ENCODE data around the gene CACNA2D3. TPM values are rescaled to one million over a fixed set of nuclear protein-coding genes. Genes with fewer than 3 reads are reported as not detected.

Gene CACNA2D3
- total and polyA plus RNA-seq, 7 donors = 2.7 to 13.5 (median 9.0) TPM

GRCh38 chr3:55014906-55015305 lies 892.6 kb downstream of the CACNA2D3 start:
- no peak for ATAC-seq
- Histone ChIP-seq H3K4me1 (no peaks in the 10 kb centered on the region), H3K4me3 (no peak overlapping the region), H3K9me3 (no peaks in the 10 kb centered on the region), H3K27ac (no peak overlapping the region), H3K36me3 (ENCODE audit: insufficient read depth in 1 of 2, low read depth in 1 of 2) (no peaks in the 10 kb centered on the region), H3K27me3 (ENCODE audit: insufficient read depth in 3 of 3, low read length in 2 of 3) (no peaks in the 10 kb centered on the region)
- no peak for DNase-seq
- TF ChIP-seq CTCF (IDR thresholded peaks at IDR 0.05) = no peak
- WGBS, 3 donors = 61 to 74% (median 67%) methylated on average over 5 of the region's 5 CpGs
- intact Hi-C loops (cut with DNase I) = loop anchor here in 1 of 2 donors (10.0 kb wide), 1 partner anchor 140 kb away; no protein-coding TSS in a partner anchor

GRCh38 chr3:55017876-55018275 lies 895.5 kb downstream of the CACNA2D3 start:
- no peaks in the 10 kb centered on the region for H3K9me3 ChIP-seq
- intact Hi-C loops (cut with DNase I) = loop anchor here in 1 of 2 donors (10.0 kb wide), 1 partner anchor 143 kb away; no protein-coding TSS in a partner anchor
- WGBS, 3 donors = 78 to 87% (median 81%) methylated on average over 3 of the region's 3 CpGs
- no peak overlapping the region for H3K27ac ChIP-seq
- no peaks in the 10 kb centered on the region for H3K4me1 ChIP-seq
- H3K27me3 ChIP-seq (ENCODE audit: insufficient read depth in 3 of 3, low read length in 2 of 3) = no peaks in the 10 kb centered on the region
- DNase-seq (no peak), ATAC-seq (no peak)
- TF ChIP-seq CTCF (IDR thresholded peaks at IDR 0.05) = no peak
- H3K4me3 ChIP-seq = no peak overlapping the region
- no peaks in the 10 kb centered on the region for H3K36me3 ChIP-seq (ENCODE audit: insufficient read depth in 1 of 2, low read depth in 1 of 2)

- ATAC-seq (no peak), DNase-seq (no peak)
- 53 to 64% (median 55%) methylated on average over 4 of the region's 4 CpGs for WGBS, 3 donors
- H3K4me3 ChIP-seq = no peak overlapping the region
- no peak overlapping the region for H3K27ac ChIP-seq
- intact Hi-C loops (cut with DNase I) = no loop called here
- no peaks in the 10 kb centered on the region for H3K27me3 ChIP-seq (ENCODE audit: insufficient read depth in 3 of 3, low read length in 2 of 3)
- no peaks in the 10 kb centered on the region for H3K9me3 ChIP-seq
- peaks cover 4% of the 10 kb centered on the region for H3K4me1 ChIP-seq
- no peak for TF ChIP-seq CTCF (IDR thresholded peaks at IDR 0.05)
- H3K36me3 ChIP-seq (ENCODE audit: insufficient read depth in 1 of 2, low read depth in 1 of 2) = no peaks in the 10 kb centered on the region
These were observed 908.6 kb downstream of the CACNA2D3 start for GRCh38 chr3:55030938-55031337.

GRCh38 chr3:55036883-55037577 lies 914.7 kb downstream of the CACNA2D3 start:
- no peaks in the 10 kb centered on the region for H3K36me3 ChIP-seq (ENCODE audit: insufficient read depth in 1 of 2, low read depth in 1 of 2)
- no peaks in the 10 kb centered on the region for H3K9me3 ChIP-seq
- peaks cover 4% of the 10 kb centered on the region for H3K4me1 ChIP-seq
- ATAC-seq (no peak), DNase-seq (no peak)
- H3K4me3 ChIP-seq = no peak overlapping the region
- no peak for TF ChIP-seq CTCF (IDR thresholded peaks at IDR 0.05)
- H3K27ac ChIP-seq = no peak overlapping the region
- WGBS, 3 donors = 84 to 88% (median 84%) methylated on average over 5 of the region's 5 CpGs
- H3K27me3 ChIP-seq (ENCODE audit: insufficient read depth in 3 of 3, low read length in 2 of 3) = no peaks in the 10 kb centered on the region
- intact Hi-C loops (cut with DNase I) = no loop called here

GRCh38 chr3:55042591-55042990 lies 920.2 kb downstream of the CACNA2D3 start:
- ATAC-seq (no peak), DNase-seq (no peak)
- Histone ChIP-seq H3K9me3 (no peaks in the 10 kb centered on the region), H3K4me1 (no peaks in the 10 kb centered on the region), H3K4me3 (no peak overlapping the region), H3K27me3 (ENCODE audit: insufficient read depth in 3 of 3, low read length in 2 of 3) (no peaks in the 10 kb centered on the region), H3K27ac (no peak overlapping the region), H3K36me3 (ENCODE audit: insufficient read depth in 1 of 2, low read depth in 1 of 2) (no peaks in the 10 kb centered on the region)
- WGBS, 3 donors = 75 to 81% (median 79%) methylated on average over 2 of the region's 2 CpGs
- no peak for TF ChIP-seq CTCF (IDR thresholded peaks at IDR 0.05)
- intact Hi-C loops (cut with DNase I) = no loop called here

Data from psoas muscle (tissue), 8 donors.